Renal cortex interstitium (tissue), 11 donors: Measurements from ENCODE around the gene VAV3. TPM values are rescaled to one million over a fixed set of nuclear protein-coding genes. Genes with fewer than 3 reads are reported as not detected.
"Not testable (repeated sequence)": the region's sequence is repeated elsewhere in the genome, so short reads cannot be mapped to it uniquely, and the experiment has no call there.

Source experiments
- DNase-seq, 11 donors: peaks; one replicate each; pipeline ENCODE4 v3.0.0-alpha.2; 2013; ENCODE audit warnings: low read depth in 9 of 11, low spot score in 4 of 11; ENCODE audit errors: extremely low read depth in 1 of 11
- polyA plus RNA-seq, 3 donors: library from polyadenylated mRNA; unstranded; fragments of 120-200 nt; gene quantifications; one replicate each; pipeline ENCODE4 v1.2.1, GENCODE V29; 2013; ENCODE audit not compliant: insufficient read length in 3 of 3

VAV3 gene
- polyA plus RNA-seq, 3 donors = 118 to 153 (median 149) TPM

GRCh38 chr1:107787299-107787698, 177.7 kb downstream of the VAV3 start:
- DNase-seq = no peak

- DNase-seq = no peak
Observed at GRCh38 chr1:107786203-107786845, 178.7 kb downstream of the VAV3 start.

- no peak for DNase-seq
Observed at GRCh38 chr1:107785496-107786202, 179.3 kb downstream of the VAV3 start.

- DNase-seq = peak in 10 of 11 donors; percentile 39 to 78 (median 52)
Observed at GRCh38 chr1:107782217-107782845, 182.6 kb downstream of the VAV3 start.

- DNase-seq = no peak
Observed at GRCh38 chr1:107781245-107781644, 183.7 kb downstream of the VAV3 start.

GRCh38 chr1:107777664-107778047, 187.3 kb downstream of the VAV3 start:
- DNase-seq = no peak

- DNase-seq = peak in 1 of 11 donors; percentile 25
Observed at GRCh38 chr1:107776900-107777663, 187.9 kb downstream of the VAV3 start.

- no peak for DNase-seq
Observed at GRCh38 chr1:107771377-107771776, 193.6 kb downstream of the VAV3 start.

GRCh38 chr1:107767156-107767582, 197.8 kb downstream of the VAV3 start:
- no peak for DNase-seq

GRCh38 chr1:107766533-107766932, 198.4 kb downstream of the VAV3 start:
- no peak for DNase-seq

GRCh38 chr1:107762751-107763390, 202.1 kb downstream of the VAV3 start:
- DNase-seq = no peak

GRCh38 chr1:107760065-107760464, 204.9 kb downstream of the VAV3 start:
- DNase-seq = no peak

GRCh38 chr1:107750364-107750959, 214.5 kb downstream of the VAV3 start:
- peak in 10 of 11 donors; percentile 25 to 59 (median 37) for DNase-seq

GRCh38 chr1:107748531-107748930, 216.4 kb downstream of the VAV3 start:
- no peak for DNase-seq

- no peak for DNase-seq
Observed at GRCh38 chr1:107741242-107741641, 223.7 kb downstream of the VAV3 start.

- DNase-seq = no peak
Observed at GRCh38 chr1:107740579-107740978, 224.4 kb downstream of the VAV3 start.

- DNase-seq = no peak
Observed at GRCh38 chr1:107739651-107740050, 225.3 kb downstream of the VAV3 start.

GRCh38 chr1:107739201-107739600, 225.8 kb downstream of the VAV3 start:
- DNase-seq = no peak

- DNase-seq = not testable (repeated sequence)
Observed at GRCh38 chr1:107733401-107733800, 231.6 kb downstream of the VAV3 start.
